HEK293 (cell line): ENCODE data around the gene SMIM13.

Source experiments
- CTCF ChIA-PET: fragments of 350-600 bp; formaldehyde crosslinking; extraction: SDS; loops from one replicate; lab custom pipeline; 2021; ENCODE audit warnings: antibody characterized with exemption; lab: Yijun Ruan, JAX
- POLR2A ChIA-PET: fragments of 300-600 bp; formaldehyde crosslinking; extraction: SDS; loops from one replicate; lab custom pipeline; 2020; ENCODE audit warnings: antibody characterized with exemption, inconsistent platforms; lab: Yijun Ruan, JAX
- H3K27ac ChIP-seq: fragments of 200-500 bp; sonication (Bioruptor generic); 2 replicates; pipeline ENCODE4 v1.5.1; 2014; ENCODE audit warnings: low read depth, low read length, control low read depth, inconsistent platforms; ENCODE audit errors: extremely low read depth
- H3K36me3 ChIP-seq, 2 experiments: fragments of 200-500 bp in 1 of 2; sonication (Bioruptor generic) in 1 of 2; 1 replicate in 1 of 2; 2 replicates in 1 of 2; pipeline ENCODE4 v1.5.1; 2014 to 2017; ENCODE audit warnings: inconsistent platforms in 2 of 2, low read length in 2 of 2; ENCODE audit not compliant: control insufficient read depth in 2 of 2, insufficient read depth in 1 of 2
- H3K4me1 ChIP-seq: fragments of 200-500 bp; sonication (Bioruptor generic); 2 replicates; pipeline ENCODE4 v1.5.1; 2014; ENCODE audit warnings: mild to moderate bottlenecking, low read length, inconsistent platforms; ENCODE audit not compliant: control insufficient read depth, insufficient read depth
- H3K4me3 ChIP-seq: 2 replicates; pipeline ENCODE4 v1.5.1; 2011; ENCODE audit warnings: low read depth, mild to moderate bottlenecking, control low read depth, low read length, moderate library complexity
- H3K9me3 ChIP-seq: fragments of 200-500 bp; sonication (Bioruptor generic); 2 replicates; pipeline ENCODE4 v1.5.1; 2014; ENCODE audit warnings: low read depth, low read length, inconsistent platforms; ENCODE audit not compliant: control insufficient read depth, insufficient read depth
- PRDM1 ChIP-seq: fragments of 450-650 bp; formaldehyde crosslinking; IDR thresholded peaks from 2 replicates; pipeline ENCODE4; 2016; ENCODE audit warnings: missing biosample characterization, missing genetic modification characterization
- SETDB1 ChIP-seq: IDR thresholded peaks from one replicate; pipeline ENCODE4 v1.6.1; 2017; ENCODE audit warnings: mild to moderate bottlenecking, low read length, moderate library complexity, mixed read lengths; ENCODE audit not compliant: insufficient read length
- ZNF140 ChIP-seq: fragments of 450-650 bp; formaldehyde crosslinking; IDR thresholded peaks from 2 replicates; pipeline ENCODE4 v1.5.1; 2016; ENCODE audit warnings: missing biosample characterization, missing genetic modification characterization
- ZNF184 ChIP-seq: fragments of 450-650 bp; IDR thresholded peaks from 2 replicates; pipeline ENCODE4 v1.5.1; 2018; ENCODE audit warnings: missing biosample characterization, mild to moderate bottlenecking, missing genetic modification characterization
- ZNF37A ChIP-seq: fragments of 450-650 bp; IDR thresholded peaks from 2 replicates; pipeline ENCODE4 v1.5.1; 2018; ENCODE audit warnings: missing biosample characterization, missing genetic modification characterization
- ZNF416 ChIP-seq: fragments of 450-650 bp; formaldehyde crosslinking; IDR thresholded peaks from 2 replicates; pipeline ENCODE4 v1.5.1; 2016; ENCODE audit warnings: missing biosample characterization, missing genetic modification characterization
- ZNF548 ChIP-seq: fragments of 450-650 bp; formaldehyde crosslinking; IDR thresholded peaks from 2 replicates; pipeline ENCODE4 v1.5.1; 2016; ENCODE audit warnings: missing biosample characterization, missing genetic modification characterization
- ZNF610 ChIP-seq: fragments of 450-650 bp; formaldehyde crosslinking; IDR thresholded peaks from 2 replicates; pipeline ENCODE4 v1.5.1; 2016; ENCODE audit warnings: missing biosample characterization, missing genetic modification characterization, borderline replicate concordance
- ZNF623 ChIP-seq: fragments of 450-650 bp; formaldehyde crosslinking; IDR thresholded peaks from 2 replicates; pipeline ENCODE4 v1.5.1; 2016; ENCODE audit warnings: missing biosample characterization, missing genetic modification characterization
- ZNF626 ChIP-seq: fragments of 450-650 bp; sonication (Bioruptor Pico); formaldehyde crosslinking; IDR thresholded peaks from 2 replicates; pipeline ENCODE4 v1.5.1; 2018; ENCODE audit warnings: missing biosample characterization, missing genetic modification characterization, inconsistent platforms
- ZNF785 ChIP-seq: fragments of 450-650 bp; formaldehyde crosslinking; IDR thresholded peaks from 2 replicates; pipeline ENCODE4 v1.5.1; 2016; ENCODE audit warnings: missing biosample characterization, missing genetic modification characterization
- ZNF792 ChIP-seq: fragments of 450-650 bp; formaldehyde crosslinking; IDR thresholded peaks from 2 replicates; pipeline ENCODE4 v1.5.1; 2016; ENCODE audit warnings: missing biosample characterization, missing genetic modification characterization
- ZSCAN30 ChIP-seq: fragments of 450-650 bp; IDR thresholded peaks from 2 replicates; pipeline ENCODE4 v1.5.1; 2018; ENCODE audit warnings: missing biosample characterization, mild to moderate bottlenecking, missing genetic modification characterization, moderate library complexity
- TF ChIP-seq, protein P1 (sequence below): fragments of 450-650 bp; formaldehyde crosslinking; IDR thresholded peaks from 2 replicates; pipeline ENCODE4 v1.5.1; 2016; ENCODE audit warnings: missing biosample characterization, missing genetic modification characterization
- TF ChIP-seq, protein P2 (sequence below): fragments of 450-650 bp; formaldehyde crosslinking; IDR thresholded peaks from 2 replicates; pipeline ENCODE4 v1.5.1; 2016; ENCODE audit warnings: missing biosample characterization, missing genetic modification characterization
- TF ChIP-seq, protein P3 (sequence below): fragments of 450-650 bp; formaldehyde crosslinking; IDR thresholded peaks from 2 replicates; pipeline ENCODE4 v1.5.1; 2017; ENCODE audit warnings: missing biosample characterization, missing genetic modification characterization
- TF ChIP-seq, protein P4 (sequence below): fragments of 450-650 bp; formaldehyde crosslinking; IDR thresholded peaks from 2 replicates; pipeline ENCODE4 v1.5.1; 2016; ENCODE audit warnings: missing biosample characterization, missing genetic modification characterization, borderline replicate concordance
- TF ChIP-seq, protein P5 (sequence below): fragments of 450-650 bp; formaldehyde crosslinking; IDR thresholded peaks from 2 replicates; pipeline ENCODE4 v1.5.1; 2017; ENCODE audit warnings: missing biosample characterization, missing genetic modification characterization
- TF ChIP-seq, protein P6 (sequence below): fragments of 450-650 bp; formaldehyde crosslinking; IDR thresholded peaks from 2 replicates; pipeline ENCODE4 v1.5.1; 2016; ENCODE audit warnings: missing biosample characterization, missing genetic modification characterization

Gene SMIM13

DNA sequence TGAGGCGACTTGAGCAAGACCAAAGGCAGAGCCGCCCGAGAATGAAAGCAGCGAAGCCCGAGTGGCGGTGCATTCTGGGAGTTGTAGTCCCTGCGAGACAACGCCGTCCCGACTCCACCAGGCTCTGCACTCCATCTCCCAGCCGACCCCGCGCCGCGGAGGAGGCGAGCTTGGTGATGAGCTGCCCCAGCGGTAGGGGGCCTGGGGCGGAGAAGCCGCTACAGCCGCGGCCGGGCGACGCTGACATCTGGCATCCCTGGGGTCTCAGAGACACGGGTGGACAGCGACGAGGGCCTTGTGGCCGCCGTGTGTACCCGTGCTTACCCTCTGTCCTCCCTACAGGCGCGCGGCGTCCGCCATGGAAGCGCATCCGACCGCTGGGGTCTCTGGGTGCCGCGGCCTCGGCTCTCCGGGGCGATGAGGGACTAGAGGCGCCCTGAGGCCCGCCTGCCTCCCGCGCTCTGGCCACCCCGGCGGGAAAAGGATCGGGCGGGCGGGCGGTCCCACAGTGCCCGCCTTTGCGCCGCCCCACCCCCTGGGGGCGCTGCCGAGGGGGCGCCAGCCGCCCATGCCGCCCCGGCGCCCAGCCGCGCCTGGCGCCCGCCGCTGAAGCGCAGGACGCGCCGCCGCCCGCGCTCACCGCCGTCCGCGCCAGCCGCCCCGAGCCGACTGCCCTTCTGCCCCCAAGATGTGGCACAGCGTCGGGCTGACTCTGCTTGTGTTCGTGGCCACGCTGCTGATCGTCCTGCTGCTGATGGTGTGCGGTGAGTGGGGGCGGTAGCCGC, at the start of gene SMIM13 (continued):
- TF ChIP-seq, protein P1, sequence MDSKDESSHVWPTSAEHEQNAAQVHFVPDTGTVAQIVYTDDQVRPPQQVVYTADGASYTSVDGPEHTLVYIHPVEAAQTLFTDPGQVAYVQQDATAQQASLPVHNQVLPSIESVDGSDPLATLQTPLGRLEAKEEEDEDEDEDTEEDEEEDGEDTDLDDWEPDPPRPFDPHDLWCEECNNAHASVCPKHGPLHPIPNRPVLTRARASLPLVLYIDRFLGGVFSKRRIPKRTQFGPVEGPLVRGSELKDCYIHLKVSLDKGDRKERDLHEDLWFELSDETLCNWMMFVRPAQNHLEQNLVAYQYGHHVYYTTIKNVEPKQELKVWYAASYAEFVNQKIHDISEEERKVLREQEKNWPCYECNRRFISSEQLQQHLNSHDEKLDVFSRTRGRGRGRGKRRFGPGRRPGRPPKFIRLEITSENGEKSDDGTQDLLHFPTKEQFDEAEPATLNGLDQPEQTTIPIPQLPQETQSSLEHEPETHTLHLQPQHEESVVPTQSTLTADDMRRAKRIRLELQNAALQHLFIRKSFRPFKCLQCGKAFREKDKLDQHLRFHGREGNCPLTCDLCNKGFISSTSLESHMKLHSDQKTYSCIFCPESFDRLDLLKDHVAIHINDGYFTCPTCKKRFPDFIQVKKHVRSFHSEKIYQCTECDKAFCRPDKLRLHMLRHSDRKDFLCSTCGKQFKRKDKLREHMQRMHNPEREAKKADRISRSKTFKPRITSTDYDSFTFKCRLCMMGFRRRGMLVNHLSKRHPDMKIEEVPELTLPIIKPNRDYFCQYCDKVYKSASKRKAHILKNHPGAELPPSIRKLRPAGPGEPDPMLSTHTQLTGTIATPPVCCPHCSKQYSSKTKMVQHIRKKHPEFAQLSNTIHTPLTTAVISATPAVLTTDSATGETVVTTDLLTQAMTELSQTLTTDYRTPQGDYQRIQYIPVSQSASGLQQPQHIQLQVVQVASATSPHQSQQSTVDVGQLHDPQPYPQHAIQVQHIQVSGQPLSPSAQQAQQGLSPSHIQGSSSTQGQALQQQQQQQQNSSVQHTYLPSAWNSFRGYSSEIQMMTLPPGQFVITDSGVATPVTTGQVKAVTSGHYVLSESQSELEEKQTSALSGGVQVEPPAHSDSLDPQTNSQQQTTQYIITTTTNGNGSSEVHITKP (tag by site-specific recombination), result peak; percentile 95
- TF ChIP-seq ZSCAN30 (tag by site-specific recombination) (peak; percentile 83), ZNF184 (tag by site-specific recombination) (peak; percentile 50; the same call in 1 of the 2 replicates), ZNF140 (tag by site-specific recombination) (no peak), ZNF548 (tag by site-specific recombination) (no peak), ZNF785 (tag by site-specific recombination) (peak; percentile 88), ZNF792 (tag by site-specific recombination) (no peak)
- TF ChIP-seq, protein P2, sequence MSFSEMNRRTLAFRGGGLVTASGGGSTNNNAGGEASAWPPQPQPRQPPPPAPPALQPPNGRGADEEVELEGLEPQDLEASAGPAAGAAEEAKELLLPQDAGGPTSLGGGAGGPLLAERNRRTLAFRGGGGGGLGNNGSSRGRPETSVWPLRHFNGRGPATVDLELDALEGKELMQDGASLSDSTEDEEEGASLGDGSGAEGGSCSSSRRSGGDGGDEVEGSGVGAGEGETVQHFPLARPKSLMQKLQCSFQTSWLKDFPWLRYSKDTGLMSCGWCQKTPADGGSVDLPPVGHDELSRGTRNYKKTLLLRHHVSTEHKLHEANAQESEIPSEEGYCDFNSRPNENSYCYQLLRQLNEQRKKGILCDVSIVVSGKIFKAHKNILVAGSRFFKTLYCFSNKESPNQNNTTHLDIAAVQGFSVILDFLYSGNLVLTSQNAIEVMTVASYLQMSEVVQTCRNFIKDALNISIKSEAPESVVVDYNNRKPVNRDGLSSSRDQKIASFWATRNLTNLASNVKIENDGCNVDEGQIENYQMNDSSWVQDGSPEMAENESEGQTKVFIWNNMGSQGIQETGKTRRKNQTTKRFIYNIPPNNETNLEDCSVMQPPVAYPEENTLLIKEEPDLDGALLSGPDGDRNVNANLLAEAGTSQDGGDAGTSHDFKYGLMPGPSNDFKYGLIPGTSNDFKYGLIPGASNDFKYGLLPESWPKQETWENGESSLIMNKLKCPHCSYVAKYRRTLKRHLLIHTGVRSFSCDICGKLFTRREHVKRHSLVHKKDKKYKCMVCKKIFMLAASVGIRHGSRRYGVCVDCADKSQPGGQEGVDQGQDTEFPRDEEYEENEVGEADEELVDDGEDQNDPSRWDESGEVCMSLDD, result peak; percentile 89
- TF ChIP-seq, protein P3, sequence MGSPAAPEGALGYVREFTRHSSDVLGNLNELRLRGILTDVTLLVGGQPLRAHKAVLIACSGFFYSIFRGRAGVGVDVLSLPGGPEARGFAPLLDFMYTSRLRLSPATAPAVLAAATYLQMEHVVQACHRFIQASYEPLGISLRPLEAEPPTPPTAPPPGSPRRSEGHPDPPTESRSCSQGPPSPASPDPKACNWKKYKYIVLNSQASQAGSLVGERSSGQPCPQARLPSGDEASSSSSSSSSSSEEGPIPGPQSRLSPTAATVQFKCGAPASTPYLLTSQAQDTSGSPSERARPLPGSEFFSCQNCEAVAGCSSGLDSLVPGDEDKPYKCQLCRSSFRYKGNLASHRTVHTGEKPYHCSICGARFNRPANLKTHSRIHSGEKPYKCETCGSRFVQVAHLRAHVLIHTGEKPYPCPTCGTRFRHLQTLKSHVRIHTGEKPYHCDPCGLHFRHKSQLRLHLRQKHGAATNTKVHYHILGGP (tag by site-specific recombination), result no peak
- TF ChIP-seq, protein P4, sequence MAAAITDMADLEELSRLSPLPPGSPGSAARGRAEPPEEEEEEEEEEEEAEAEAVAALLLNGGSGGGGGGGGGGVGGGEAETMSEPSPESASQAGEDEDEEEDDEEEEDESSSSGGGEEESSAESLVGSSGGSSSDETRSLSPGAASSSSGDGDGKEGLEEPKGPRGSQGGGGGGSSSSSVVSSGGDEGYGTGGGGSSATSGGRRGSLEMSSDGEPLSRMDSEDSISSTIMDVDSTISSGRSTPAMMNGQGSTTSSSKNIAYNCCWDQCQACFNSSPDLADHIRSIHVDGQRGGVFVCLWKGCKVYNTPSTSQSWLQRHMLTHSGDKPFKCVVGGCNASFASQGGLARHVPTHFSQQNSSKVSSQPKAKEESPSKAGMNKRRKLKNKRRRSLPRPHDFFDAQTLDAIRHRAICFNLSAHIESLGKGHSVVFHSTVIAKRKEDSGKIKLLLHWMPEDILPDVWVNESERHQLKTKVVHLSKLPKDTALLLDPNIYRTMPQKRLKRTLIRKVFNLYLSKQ (tag by site-specific recombination), result no peak
- TF ChIP-seq, protein P5, sequence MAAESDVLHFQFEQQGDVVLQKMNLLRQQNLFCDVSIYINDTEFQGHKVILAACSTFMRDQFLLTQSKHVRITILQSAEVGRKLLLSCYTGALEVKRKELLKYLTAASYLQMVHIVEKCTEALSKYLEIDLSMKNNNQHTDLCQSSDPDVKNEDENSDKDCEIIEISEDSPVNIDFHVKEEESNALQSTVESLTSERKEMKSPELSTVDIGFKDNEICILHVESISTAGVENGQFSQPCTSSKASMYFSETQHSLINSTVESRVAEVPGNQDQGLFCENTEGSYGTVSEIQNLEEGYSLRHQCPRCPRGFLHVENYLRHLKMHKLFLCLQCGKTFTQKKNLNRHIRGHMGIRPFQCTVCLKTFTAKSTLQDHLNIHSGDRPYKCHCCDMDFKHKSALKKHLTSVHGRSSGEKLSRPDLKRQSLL (tag by site-specific recombination), result no peak

DNA sequence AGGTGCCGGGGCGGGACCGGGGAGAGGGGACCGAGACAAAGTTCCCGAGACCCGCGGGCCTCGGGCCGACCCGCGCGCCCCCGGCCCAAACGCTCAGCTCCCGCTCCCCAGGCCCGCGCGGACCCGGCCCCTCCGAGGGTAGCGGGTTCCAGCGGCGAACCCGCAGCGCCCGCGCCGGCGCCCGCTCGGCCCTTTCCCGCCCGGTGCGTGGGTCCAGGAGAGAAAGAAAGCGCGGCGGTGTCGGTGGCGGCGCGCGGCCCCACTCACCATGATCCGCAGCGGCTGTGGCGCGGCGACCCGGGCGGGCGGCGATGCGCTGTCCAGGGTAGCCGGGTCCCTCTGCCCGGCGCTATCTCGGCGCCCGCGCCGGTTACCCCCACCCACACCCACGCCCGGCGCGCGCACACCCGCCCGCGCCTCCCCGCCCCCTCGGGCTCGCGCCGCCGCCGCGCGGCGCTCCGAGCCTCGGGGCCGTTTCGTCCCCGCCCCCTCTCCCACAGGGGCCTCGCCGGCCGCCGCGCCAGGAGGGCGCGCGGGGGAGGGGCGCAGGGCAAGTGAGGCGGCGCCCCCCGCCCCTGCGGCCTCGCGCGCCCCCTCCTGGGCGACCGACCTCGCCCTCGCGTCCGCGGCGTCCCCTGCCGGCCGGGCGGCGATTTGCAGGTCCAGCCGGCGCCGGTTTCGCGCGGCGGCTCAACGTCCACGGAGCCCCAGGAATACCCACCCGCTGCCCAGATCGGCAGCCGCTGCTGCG, 49.5 kb upstream of the SMIM13 start, which contains the start of gene ELOVL2:
Gene ELOVL2 (minus strand): TSS at position 345 of the 751 bp plus-strand sequence. CDS start 75 bp downstream, at position 270.
- H3K4me3 ChIP-seq, result peak within 1 kb of the TSS; percentile 75
- ChIA-PET CTCF (interaction anchor here (0.7 to 6.4 kb wide), 7 partner anchors 8 to 89 kb away, joined by 3 to 29 read pairs (median 5); no protein-coding TSS in a partner anchor), POLR2A (no interaction called here)
- no peaks in the 10 kb centered on the region for H3K36me3 ChIP-seq
- peak within 1 kb of the TSS; percentile 71; the same call in 1 of the 2 replicates for H3K27ac ChIP-seq
- no peaks in the 10 kb centered on the region for H3K9me3 ChIP-seq
- H3K4me1 ChIP-seq, result peaks cover 7% of the 10 kb centered on the region; the same call in 1 of the 2 replicates
- no peak for TF ChIP-seq ZNF416
- TF ChIP-seq, protein P5 (tag by site-specific recombination), result 0 out of 2 replicates have a peak, but pooled peaks have one; percentile 18
- TF ChIP-seq ZNF610, result peak; percentile 50; the same call in 1 of the 2 replicates
- TF ChIP-seq PRDM1 (tag by site-specific recombination), result no peak
- TF ChIP-seq ZNF37A (tag by site-specific recombination), result 0 out of 2 replicates have a peak, but pooled peaks have one; percentile 14
- TF ChIP-seq ZNF184 (tag by site-specific recombination), result no peak; the same call in 1 of the 2 replicates
- TF ChIP-seq ZNF623 (tag by site-specific recombination), result no peak
- TF ChIP-seq, protein P6, sequence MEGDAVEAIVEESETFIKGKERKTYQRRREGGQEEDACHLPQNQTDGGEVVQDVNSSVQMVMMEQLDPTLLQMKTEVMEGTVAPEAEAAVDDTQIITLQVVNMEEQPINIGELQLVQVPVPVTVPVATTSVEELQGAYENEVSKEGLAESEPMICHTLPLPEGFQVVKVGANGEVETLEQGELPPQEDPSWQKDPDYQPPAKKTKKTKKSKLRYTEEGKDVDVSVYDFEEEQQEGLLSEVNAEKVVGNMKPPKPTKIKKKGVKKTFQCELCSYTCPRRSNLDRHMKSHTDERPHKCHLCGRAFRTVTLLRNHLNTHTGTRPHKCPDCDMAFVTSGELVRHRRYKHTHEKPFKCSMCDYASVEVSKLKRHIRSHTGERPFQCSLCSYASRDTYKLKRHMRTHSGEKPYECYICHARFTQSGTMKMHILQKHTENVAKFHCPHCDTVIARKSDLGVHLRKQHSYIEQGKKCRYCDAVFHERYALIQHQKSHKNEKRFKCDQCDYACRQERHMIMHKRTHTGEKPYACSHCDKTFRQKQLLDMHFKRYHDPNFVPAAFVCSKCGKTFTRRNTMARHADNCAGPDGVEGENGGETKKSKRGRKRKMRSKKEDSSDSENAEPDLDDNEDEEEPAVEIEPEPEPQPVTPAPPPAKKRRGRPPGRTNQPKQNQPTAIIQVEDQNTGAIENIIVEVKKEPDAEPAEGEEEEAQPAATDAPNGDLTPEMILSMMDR (tag by site-specific recombination), result peak; percentile 18; the same call in 1 of the 2 replicates
- TF ChIP-seq SETDB1, result peak; percentile 46
- peak; percentile 88; the same call in 1 of the 2 replicates for TF ChIP-seq ZNF626 (tag by site-specific recombination)
